Pancreas (tissue), 10 donors: ENCODE data around the gene PRR16. TPM values are rescaled to one million over a fixed set of nuclear protein-coding genes. Genes with fewer than 3 reads are reported as not detected.
"Not testable (repeated sequence)": the region's sequence is repeated elsewhere in the genome, so short reads cannot be mapped to it uniquely, and the experiment has no call there.

Experiments
- ATAC-seq, 4 donors: fragments of 200-7000 bp; cut with Tn5 transposase; one replicate each; pipeline versions ENCODE4 v1.8.0 to v1.9.1; 2020; ENCODE audit warnings: mild to moderate bottlenecking in 4 of 4, moderate library complexity in 4 of 4
- DNase-seq, 6 donors: peaks; one replicate each; pipeline ENCODE4 v3.0.0-alpha.2; 2020
- FAIRE-seq: peaks from 2 replicates; lab custom pipeline; 2012; peaks lifted over from hg19 to GRCh38; lab: Jason Lieb, UNC
- H3K27ac ChIP-seq, 4 donors: fragments of 200-600 bp; sonication (generic); 1 replicate in 3 of 4; 2 replicates in 1 of 4; pipeline versions ENCODE4 v1.5.0 to v1.8.0; 2020
- H3K27me3 ChIP-seq, 4 donors: fragments of 200-600 bp; one replicate each; pipeline ENCODE4 v1.8.0; 2021
- H3K36me3 ChIP-seq, 3 donors: fragments of 200-600 bp; sonication (generic) in 1 of 3; one replicate each; pipeline versions ENCODE4 v1.5.0 to v1.8.0; 2020 to 2021
- H3K4me1 ChIP-seq, 3 donors: fragments of 200-600 bp; one replicate each; pipeline ENCODE4 v1.8.0; 2021
- H3K4me3 ChIP-seq, 4 donors: fragments of 200-600 bp; sonication (generic) in 2 of 4; one replicate each; pipeline versions ENCODE4 v1.5.0 to v1.8.0; 2020 to 2021
- H3K9me3 ChIP-seq, 4 donors: fragments of 200-600 bp; one replicate each; pipeline ENCODE4 v1.8.0; 2021
- CTCF ChIP-seq, 4 donors: fragments of 200-600 bp; sonication (generic) in 3 of 4; IDR thresholded peaks; one replicate each; pipeline versions ENCODE4 v1.5.0 to v1.8.0; 2021; ENCODE audit warnings: antibody characterized with exemption in 4 of 4
- whole genome bisulfite sequencing, 2 donors: extraction: QIAGEN DNeasy Blood & Tissue Kit; methylation state at CpG; one replicate each; pipeline ENCODE4 v1.1.7; 2013; 5-methylcytosine and 5-hydroxymethylcytosine counted together
- intact Hi-C, 3 donors: fragments of 100-400 bp; cut with DNase I; formaldehyde crosslinking; loops; one replicate each; pipeline versions ENCODE4 v1.11.1 to v1.14.2; 2022
- polyA plus RNA-seq, 2 donors: library from polyadenylated mRNA; stranded (reverse); fragments of 200-250 nt; gene quantifications; one replicate each; pipeline ENCODE4 v1.2.3, GENCODE V29; 2013
- total RNA-seq, 6 donors: library from RNA; stranded (reverse); fragmentation: NEBNext Ultra II Directional in 4 of 6; extraction: Animal tissue kit (Norgen Biotek cat#: 25700) in 4 of 6; gene quantifications; one replicate each; pipeline versions ENCODE4 v1.2.1 to v1.2.4, GENCODE V29; 2021 to 2023
- donor health status: healthy with polysubstance abuse.
- donor health status: DM: no; HTN: no; CAD: no; lungs with moderate emphysema.
- donor health status: DM: no; HTN: no; CAD: no.
- donor health status: control.
- donor health status: control.
- donor health status: Bipolar disorder and iron deficiency.
- donor health status: DM: yes; HTN: yes; CAD: no.
- donor health status: DM: no; HTN: no; CAD: no.
- donor health status: DM: no; HTN: no; CAD: no.
- donor health status: DM: yes; HTN: yes; CAD: no.

Gene PRR16
- 1 to 10 TPM in 1 of 6 donors, under 1 TPM in 5; 0.19 to 2.5 (median 0.54) TPM for total RNA-seq
- under 1 TPM; 0.61 to 0.75 TPM for polyA plus RNA-seq

GRCh38 chr5:120463991-120464626 lies at the start of gene PRR16:
PRR16 (plus strand) TSS chr5:120464300.
- ATAC-seq (peak; percentile 78 to 90 (median 88)), FAIRE-seq (no peak), DNase-seq (peak in 5 of 6 donors; percentile 18 to 82 (median 27))
- intact Hi-C loops = no loop called here
- H3K36me3 ChIP-seq = no peaks in the 10 kb centered on the region
- TF ChIP-seq CTCF (IDR thresholded peaks at IDR 0.05) = no peak
- H3K4me1 ChIP-seq = peaks cover 0 to 8% (median 3%) of the 10 kb centered on the region in 3 donors
- H3K9me3 ChIP-seq = no peaks in the 10 kb centered on the region
- H3K27ac ChIP-seq = peak within 1 kb of the TSS in 1 of 4 donors; percentile 4
- 1% methylated on average over 48 to 62 of the region's 62 CpGs for WGBS, 2 donors
- H3K27me3 ChIP-seq = peaks cover 0 to 4% (median 0%) of the 10 kb centered on the region in 4 donors
- peak within 1 kb of the TSS; percentile 7 to 49 (median 24) for H3K4me3 ChIP-seq

- WGBS, 2 donors = 51 to 76% methylated on average over 1 of the region's 1 CpG
- no peaks in the 10 kb centered on the region for H3K9me3 ChIP-seq
- no peaks in the 10 kb centered on the region for H3K4me1 ChIP-seq
- H3K27ac ChIP-seq = no peak overlapping the region
- ATAC-seq = no peak
- no peak for TF ChIP-seq CTCF (IDR thresholded peaks at IDR 0.05)
- H3K36me3 ChIP-seq = no peaks in the 10 kb centered on the region
- H3K4me3 ChIP-seq = no peak overlapping the region
- intact Hi-C loops = no loop called here
- no peaks in the 10 kb centered on the region for H3K27me3 ChIP-seq
- no peak for DNase-seq
- FAIRE-seq = no peak
Observed at GRCh38 chr5:120415985-120416384, 48.1 kb upstream of the PRR16 start.

- FAIRE-seq (no peak), ATAC-seq (no peak), DNase-seq (no peak)
- Histone ChIP-seq H3K9me3 (no peaks in the 10 kb centered on the region), H3K27ac (no peak overlapping the region), H3K36me3 (no peaks in the 10 kb centered on the region), H3K27me3 (no peaks in the 10 kb centered on the region), H3K4me3 (no peak overlapping the region), H3K4me1 (no peaks in the 10 kb centered on the region)
- intact Hi-C loops = no loop called here
- no peak for TF ChIP-seq CTCF (IDR thresholded peaks at IDR 0.05)
- 56 to 63% methylated on average over 3 of the region's 3 CpGs for WGBS, 2 donors
Observed at GRCh38 chr5:120419127-120419526, 45.0 kb upstream of the PRR16 start.

GRCh38 chr5:120426633-120427275 lies 37.3 kb upstream of the PRR16 start:
- 83 to 86% methylated on average over 23 to 25 of the region's 25 CpGs for WGBS, 2 donors
- H3K27me3 ChIP-seq, FAIRE-seq, ATAC-seq, H3K9me3 ChIP-seq, H3K27ac ChIP-seq, intact Hi-C loops, H3K4me1 ChIP-seq, H3K36me3 ChIP-seq, H3K4me3 ChIP-seq: not testable (repeated sequence)
- peak in 1 of 6 donors; percentile 22 for DNase-seq

GRCh38 chr5:120430572-120430971 lies 33.5 kb upstream of the PRR16 start:
- Histone ChIP-seq H3K4me1 (no peaks in the 10 kb centered on the region), H3K9me3 (no peaks in the 10 kb centered on the region), H3K36me3 (no peaks in the 10 kb centered on the region), H3K27ac (no peak overlapping the region), H3K27me3 (no peaks in the 10 kb centered on the region), H3K4me3 (no peak overlapping the region)
- no peak for ATAC-seq
- intact Hi-C loops = no loop called here
- FAIRE-seq = no peak
- no peak for DNase-seq
- no peak for TF ChIP-seq CTCF (IDR thresholded peaks at IDR 0.05)
